B cell (primary cell): ENCODE results near the gene DPH2.

Experiments
- EZH2 ChIP-seq: IDR thresholded peaks from 2 replicates; pipeline ENCODE4 v1.6.1; 2012; ENCODE audit warnings: borderline replicate concordance, low read depth, mild to moderate bottlenecking, moderate library complexity, low read length; ENCODE audit not compliant: insufficient read depth, poor library complexity, severe bottlenecking
- TF ChIP-seq, protein P1 (sequence below): fragments of 200-600 bp; IDR thresholded peaks from one replicate; pipeline ENCODE4 v1.8.0; 2022; ENCODE audit warnings: antibody characterized with exemption, mild to moderate bottlenecking

DNA sequence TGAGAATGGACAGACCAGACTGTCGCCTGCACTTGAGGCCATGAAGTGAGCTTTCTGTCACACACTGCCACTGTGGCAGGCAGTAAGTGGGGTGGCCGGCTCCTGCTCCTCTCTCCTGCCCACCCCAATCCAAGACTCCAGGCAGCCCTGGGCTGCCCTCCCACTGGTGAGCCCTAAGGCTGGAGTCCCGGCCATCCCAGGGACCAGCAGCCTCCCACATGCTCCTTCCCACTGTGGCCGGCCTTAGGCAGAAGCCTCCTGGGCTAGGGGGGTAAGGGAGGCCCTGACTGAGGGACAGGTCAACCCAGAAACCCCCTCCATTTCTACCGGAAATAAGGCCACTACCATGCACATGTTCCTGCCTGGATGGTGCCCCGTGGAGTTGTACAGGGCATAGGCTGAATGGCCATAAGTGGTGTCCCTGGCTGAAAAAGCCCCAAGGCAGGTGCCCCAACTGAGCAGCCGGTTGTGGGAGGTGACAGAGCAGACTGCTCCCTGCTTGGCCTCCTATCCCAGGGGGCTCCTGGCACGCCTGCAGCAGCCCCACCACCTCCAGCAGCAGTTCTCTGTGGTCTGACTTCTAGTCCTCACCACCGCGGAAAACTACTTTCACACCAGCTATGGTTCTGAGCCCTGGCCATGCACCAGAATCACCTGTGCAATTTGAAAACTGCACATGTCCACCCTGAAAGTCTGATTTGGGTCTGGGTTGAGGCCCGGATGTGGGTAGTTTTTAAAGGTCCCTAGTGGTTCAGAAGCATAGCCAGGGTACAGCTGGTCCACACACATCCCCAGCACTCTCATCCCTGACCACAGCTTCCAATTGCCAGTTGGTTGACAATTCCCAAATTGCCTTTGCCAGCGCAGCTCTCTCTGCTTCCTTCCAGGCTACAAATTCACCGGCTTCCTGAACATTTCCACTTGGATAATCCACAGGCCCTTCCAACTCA lies 37.8 kb upstream of the DPH2 start:
- TF ChIP-seq, protein P1, sequence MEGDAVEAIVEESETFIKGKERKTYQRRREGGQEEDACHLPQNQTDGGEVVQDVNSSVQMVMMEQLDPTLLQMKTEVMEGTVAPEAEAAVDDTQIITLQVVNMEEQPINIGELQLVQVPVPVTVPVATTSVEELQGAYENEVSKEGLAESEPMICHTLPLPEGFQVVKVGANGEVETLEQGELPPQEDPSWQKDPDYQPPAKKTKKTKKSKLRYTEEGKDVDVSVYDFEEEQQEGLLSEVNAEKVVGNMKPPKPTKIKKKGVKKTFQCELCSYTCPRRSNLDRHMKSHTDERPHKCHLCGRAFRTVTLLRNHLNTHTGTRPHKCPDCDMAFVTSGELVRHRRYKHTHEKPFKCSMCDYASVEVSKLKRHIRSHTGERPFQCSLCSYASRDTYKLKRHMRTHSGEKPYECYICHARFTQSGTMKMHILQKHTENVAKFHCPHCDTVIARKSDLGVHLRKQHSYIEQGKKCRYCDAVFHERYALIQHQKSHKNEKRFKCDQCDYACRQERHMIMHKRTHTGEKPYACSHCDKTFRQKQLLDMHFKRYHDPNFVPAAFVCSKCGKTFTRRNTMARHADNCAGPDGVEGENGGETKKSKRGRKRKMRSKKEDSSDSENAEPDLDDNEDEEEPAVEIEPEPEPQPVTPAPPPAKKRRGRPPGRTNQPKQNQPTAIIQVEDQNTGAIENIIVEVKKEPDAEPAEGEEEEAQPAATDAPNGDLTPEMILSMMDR = no peak
- no peak for TF ChIP-seq EZH2
